ENCODE results near the gene TMEM202.

GRCh38 chr15:72398648-72399047, 543 bp downstream of the TMEM202 start:
- TF ChIP-seq CTCF (conservative IDR thresholded peaks at IDR 0.05; ENCODE audit: low read depth in 2 of 2) (no peak), CREB1 (CRISPR knock-in tag; IDR thresholded peaks at IDR 0.05; ENCODE audit: low read depth) (no peak), EZH2 (IDR thresholded peaks at IDR 0.05; ENCODE audit: low read depth, unreplicated experiment) (no peak), POLR2AphosphoS5 (IDR thresholded peaks at IDR 0.05; ENCODE audit: low read depth) (no peak), REST (IDR thresholded peaks at IDR 0.05; ENCODE audit: unreplicated experiment) (no peak), JUNB (IDR thresholded peaks at IDR 0.05; ENCODE audit: unreplicated experiment) (no peak)
